Testis (tissue), 5 donors: ENCODE data around the gene HMGA1. TPM values are rescaled to one million over a fixed set of nuclear protein-coding genes. Genes with fewer than 3 reads are reported as not detected.

ENCODE experiments used
- DNase-seq: peaks from one replicate; pipeline ENCODE4 v3.0.0-alpha.2; 2019
- H3K27ac ChIP-seq, 2 donors: fragments of 200-600 bp; sonication (generic); one replicate each; pipeline ENCODE4 v1.5.1; 2019
- H3K27me3 ChIP-seq: fragments of 200-600 bp; sonication (generic); one replicate; pipeline ENCODE4 v1.5.1; 2019
- H3K36me3 ChIP-seq: fragments of 200-600 bp; sonication (generic); one replicate; pipeline ENCODE4 v1.5.1; 2017; ENCODE audit warnings: low read depth; ENCODE audit errors: missing control alignments
- H3K4me1 ChIP-seq: fragments of 200-600 bp; sonication (generic); one replicate; pipeline ENCODE4 v1.5.1; 2019
- H3K4me3 ChIP-seq, 2 donors: fragments of 200-600 bp; sonication (generic); one replicate each; pipeline ENCODE4 v1.5.1; 2017 to 2019
- H3K9me3 ChIP-seq: fragments of 200-600 bp; sonication (generic); one replicate; pipeline ENCODE4 v1.5.1; 2017
- POLR2A ChIP-seq: fragments of 450-650 bp; IDR thresholded peaks from one replicate; pipeline ENCODE4 v1.6.1; 2017; ENCODE audit warnings: antibody characterized with exemption, mild to moderate bottlenecking, moderate library complexity
- WGBS, 2 donors: methylation state at CpG; one replicate each; pipeline ENCODE4 v1.1.5; 2018; 5-methylcytosine and 5-hydroxymethylcytosine counted together
- intact Hi-C: fragments of 100-400 bp; cut with DNase I; formaldehyde crosslinking; loops from one replicate; pipeline ENCODE4 v1.15.1; 2023; ENCODE audit warnings: low total_unique reads
- long read RNA-seq, 2 donors: transcript quantifications; one replicate each; lab custom pipeline, GENCODE V29; 2026
- polyA plus RNA-seq: library from polyadenylated mRNA; stranded (reverse); fragments of 350-450 nt; fragmentation: Illumina TruSeq; extraction: RNeasy Lipid Tissue Mini Kit (QIAGEN cat#74804); gene quantifications from one replicate; pipeline ENCODE4 v1.2.3, GENCODE V29; 2014; ENCODE audit warnings: low read depth, low replicate concordance; ENCODE audit not compliant: insufficient read depth
- total RNA-seq, 2 donors: library from RNA; depleted of rRNA; stranded (reverse); fragments of >200 nt; gene quantifications; one replicate each; pipeline ENCODE4 v1.2.3, GENCODE V29; 2016
- TF ChIP-seq, protein P1 (sequence below), 3 experiments: fragments of 450-650 bp in 2 of 3; fragments of 200-600 bp in 1 of 3; sonication (generic) in 1 of 3; IDR thresholded peaks; one replicate each; pipeline ENCODE4 v1.5.1; 2016 to 2019; ENCODE audit warnings: antibody characterized with exemption in 3 of 3, mild to moderate bottlenecking in 2 of 3, moderate library complexity in 1 of 3

HMGA1 gene, protein sequence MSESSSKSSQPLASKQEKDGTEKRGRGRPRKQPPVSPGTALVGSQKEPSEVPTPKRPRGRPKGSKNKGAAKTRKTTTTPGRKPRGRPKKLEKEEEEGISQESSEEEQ
- total RNA-seq (100 to 1,000 TPM; 136 to 204 TPM), polyA plus RNA-seq (184 TPM)
- long read RNA-seq, donor 1, transcript HMGA1-201 (6 exons, 1,920 nt), result major isoform, 21 of 34 reads
- long read RNA-seq, donor 1, transcript HMGA1-204 (6 exons, 1,887 nt), result minor isoform, 7 of 34 reads
- long read RNA-seq, donor 1, partial matches to known transcripts, result 0 of 34 reads
- long read RNA-seq, donor 1, other reads (novel, unspliced or antisense), result 0 of 34 reads
- long read RNA-seq, donor 2, transcript HMGA1-201 (6 exons, 1,920 nt), result major isoform, 18 of 27 reads
- long read RNA-seq, donor 2, transcript HMGA1-204 (6 exons, 1,887 nt), result minor isoform, 6 of 27 reads
- long read RNA-seq, donor 2, partial matches to known transcripts, result 0 of 27 reads
- long read RNA-seq, donor 2, other reads (novel, unspliced or antisense), result 0 of 27 reads

DNA sequence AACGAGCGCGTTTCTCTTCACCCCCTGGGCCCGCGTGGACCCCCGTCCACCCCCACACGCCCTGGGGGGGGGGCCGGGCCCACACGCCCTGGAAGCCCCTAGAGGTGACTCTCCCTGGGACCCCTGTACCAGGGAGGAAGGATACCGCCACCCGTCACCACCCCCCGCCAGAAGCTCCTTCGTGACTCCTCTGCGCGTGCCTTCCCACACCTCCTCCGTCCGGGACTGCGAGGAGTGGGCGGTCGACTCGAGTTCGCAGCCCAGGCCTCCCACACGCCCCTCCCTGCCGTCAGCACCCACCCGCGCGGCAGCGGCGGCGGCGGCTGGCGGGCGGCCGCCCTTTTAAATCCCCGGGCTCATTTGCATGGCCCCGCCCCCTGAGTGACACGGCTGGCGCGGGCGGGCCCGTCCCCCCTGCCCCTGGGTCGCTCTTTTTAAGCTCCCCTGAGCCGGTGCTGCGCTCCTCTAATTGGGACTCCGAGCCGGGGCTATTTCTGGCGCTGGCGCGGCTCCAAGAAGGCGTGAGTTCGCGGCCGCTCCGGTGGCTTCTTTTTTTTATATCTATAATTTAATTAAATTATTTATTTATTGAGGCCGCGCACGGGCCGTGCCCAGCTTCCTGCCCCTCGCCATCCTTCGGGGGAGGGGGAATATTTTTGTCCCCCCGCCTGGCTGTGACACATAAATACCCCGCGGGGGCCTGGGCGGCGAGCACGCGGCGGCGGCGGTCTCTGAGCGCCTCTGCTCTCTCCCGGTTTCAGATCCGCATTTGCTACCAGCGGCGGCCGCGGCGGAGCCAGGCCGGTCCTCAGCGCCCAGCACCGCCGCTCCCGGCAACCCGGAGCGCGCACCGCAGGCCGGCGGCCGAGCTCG lies at the start of gene HMGA1:
Gene HMGA1, plus strand, starts transcription at position 431 of the 873 bp plus-strand sequence. CDS start 3,908 bp downstream, outside the sequence.
- Histone ChIP-seq H3K9me3 (no peaks in the 10 kb centered on the region), H3K4me1 (no peaks in the 10 kb centered on the region), H3K4me3 (peak within 1 kb of the TSS; percentile 59 to 65), H3K36me3 (no peaks in the 10 kb centered on the region), H3K27ac (peak within 1 kb of the TSS; percentile 77 to 85), H3K27me3 (no peaks in the 10 kb centered on the region)
- intact Hi-C loops, result no loop called here
- 2% methylated on average over 30 to 64 of the region's 91 CpGs for WGBS, 2 donors
- peak; percentile 88 for DNase-seq
- TF ChIP-seq, protein P1, sequence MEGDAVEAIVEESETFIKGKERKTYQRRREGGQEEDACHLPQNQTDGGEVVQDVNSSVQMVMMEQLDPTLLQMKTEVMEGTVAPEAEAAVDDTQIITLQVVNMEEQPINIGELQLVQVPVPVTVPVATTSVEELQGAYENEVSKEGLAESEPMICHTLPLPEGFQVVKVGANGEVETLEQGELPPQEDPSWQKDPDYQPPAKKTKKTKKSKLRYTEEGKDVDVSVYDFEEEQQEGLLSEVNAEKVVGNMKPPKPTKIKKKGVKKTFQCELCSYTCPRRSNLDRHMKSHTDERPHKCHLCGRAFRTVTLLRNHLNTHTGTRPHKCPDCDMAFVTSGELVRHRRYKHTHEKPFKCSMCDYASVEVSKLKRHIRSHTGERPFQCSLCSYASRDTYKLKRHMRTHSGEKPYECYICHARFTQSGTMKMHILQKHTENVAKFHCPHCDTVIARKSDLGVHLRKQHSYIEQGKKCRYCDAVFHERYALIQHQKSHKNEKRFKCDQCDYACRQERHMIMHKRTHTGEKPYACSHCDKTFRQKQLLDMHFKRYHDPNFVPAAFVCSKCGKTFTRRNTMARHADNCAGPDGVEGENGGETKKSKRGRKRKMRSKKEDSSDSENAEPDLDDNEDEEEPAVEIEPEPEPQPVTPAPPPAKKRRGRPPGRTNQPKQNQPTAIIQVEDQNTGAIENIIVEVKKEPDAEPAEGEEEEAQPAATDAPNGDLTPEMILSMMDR (IDR thresholded peaks at IDR 0.05), result no peak
- peak; percentile 78 for TF ChIP-seq POLR2A

DNA sequence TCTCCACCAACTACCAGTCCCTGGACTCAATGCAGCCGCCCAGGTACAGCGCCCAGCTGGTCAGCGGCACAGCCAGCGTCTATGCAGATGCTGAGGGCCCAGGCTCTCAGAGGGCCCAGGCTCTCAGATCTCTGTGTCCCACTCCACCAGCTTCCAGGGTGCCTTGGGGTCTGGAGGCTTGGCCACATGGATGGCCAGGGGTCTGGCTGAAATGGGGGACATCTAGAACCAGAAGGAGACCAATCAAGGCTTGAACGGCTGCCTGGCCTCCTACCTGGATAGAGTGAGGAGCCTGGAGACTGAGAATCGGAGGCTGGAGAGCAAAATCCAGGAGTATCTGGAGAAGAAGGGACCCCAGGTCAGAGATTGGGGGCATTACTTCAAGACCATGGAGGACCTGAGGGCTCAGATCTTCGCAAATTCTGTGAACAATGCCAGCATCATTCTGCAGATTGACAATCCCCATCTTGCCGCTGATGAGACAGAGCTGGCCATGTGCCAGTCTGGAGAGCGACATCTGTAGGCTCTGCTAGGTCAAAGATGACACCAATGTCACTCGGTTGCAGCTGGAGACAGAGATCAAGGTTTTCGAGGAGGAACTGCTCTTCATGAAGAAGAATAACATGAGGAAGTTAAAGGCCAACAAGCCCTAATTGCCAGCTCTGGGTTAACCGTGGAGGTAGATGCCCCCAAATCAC lies 46.7 kb upstream of the HMGA1 start:
- Histone ChIP-seq H3K4me1 (no peaks in the 10 kb centered on the region), H3K27ac (no peak overlapping the region), H3K27me3 (no peaks in the 10 kb centered on the region), H3K36me3 (no peaks in the 10 kb centered on the region), H3K4me3 (no peak overlapping the region), H3K9me3 (no peaks in the 10 kb centered on the region)
- WGBS, 2 donors, result 90 to 95% methylated on average over 10 to 12 of the region's 12 CpGs
- TF ChIP-seq, protein P1 (IDR thresholded peaks at IDR 0.05), result no peak
- no peak for TF ChIP-seq POLR2A
- DNase-seq, result no peak
- intact Hi-C loops, result loop anchor here (10.0 kb wide), 1 partner anchor 225 kb away; no protein-coding TSS in a partner anchor

DNA sequence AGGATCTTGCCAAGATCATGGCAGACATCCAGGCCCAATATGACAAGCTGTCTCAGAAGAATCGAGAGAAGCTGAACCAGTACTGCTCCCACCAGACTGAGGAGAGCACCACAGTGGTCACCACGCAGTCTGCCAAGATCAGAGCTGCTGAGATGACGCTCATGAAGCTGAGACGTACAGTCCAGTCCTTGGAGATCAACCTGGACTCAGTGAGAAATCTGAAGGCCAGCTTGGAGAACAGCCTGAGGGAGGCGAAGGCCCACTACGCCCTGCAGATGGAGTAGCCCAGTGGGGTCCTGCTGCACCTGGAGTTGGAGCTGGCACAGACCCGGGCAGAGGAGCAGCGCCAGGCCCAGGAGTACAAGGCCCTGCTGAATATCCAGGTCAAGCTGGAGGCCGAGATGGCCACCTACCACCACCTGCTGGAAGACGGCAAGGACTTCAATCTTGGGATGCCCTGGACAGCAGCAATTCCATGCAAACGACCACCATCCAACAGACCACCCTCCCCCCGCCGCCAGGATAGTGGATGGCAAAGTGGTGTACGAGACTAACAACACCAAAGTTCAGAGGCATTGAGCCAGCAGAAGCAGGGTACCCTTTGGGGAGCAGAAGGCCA lies 46.1 kb upstream of the HMGA1 start:
- no peaks in the 10 kb centered on the region for H3K4me1 ChIP-seq
- TF ChIP-seq POLR2A, result no peak
- TF ChIP-seq, protein P1 (IDR thresholded peaks at IDR 0.05), result no peak
- H3K9me3 ChIP-seq, result no peaks in the 10 kb centered on the region
- DNase-seq, result no peak
- WGBS, 2 donors, result 79 to 86% methylated on average over 13 to 14 of the region's 14 CpGs
- H3K27ac ChIP-seq, result no peak overlapping the region
- H3K27me3 ChIP-seq, result no peaks in the 10 kb centered on the region
- no peak overlapping the region for H3K4me3 ChIP-seq
- intact Hi-C loops, result loop anchor here (10.0 kb wide), 1 partner anchor 224 kb away; no protein-coding TSS in a partner anchor
- no peaks in the 10 kb centered on the region for H3K36me3 ChIP-seq

DNA sequence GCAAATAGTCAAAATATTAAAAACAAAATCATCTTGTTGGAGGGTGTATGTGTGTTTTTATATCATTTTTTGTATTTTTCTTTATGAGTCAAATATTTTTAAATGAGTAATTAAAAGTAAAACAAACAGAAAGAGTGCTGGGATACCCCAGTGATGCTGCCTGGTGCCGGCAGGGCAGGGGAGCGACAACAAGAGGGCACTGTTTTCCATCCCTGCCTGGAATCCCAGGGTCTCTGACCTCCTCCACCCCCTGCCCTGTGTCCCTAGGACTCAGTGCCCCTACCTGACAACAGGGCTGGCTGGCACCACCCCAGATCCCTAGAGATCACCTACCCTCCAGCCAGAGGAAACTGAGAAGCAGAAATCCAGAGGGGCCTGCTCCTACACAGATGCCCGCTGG lies 41.9 kb upstream of the HMGA1 start:
- no peak for DNase-seq
- H3K36me3 ChIP-seq, result no peaks in the 10 kb centered on the region
- H3K4me1 ChIP-seq, result no peaks in the 10 kb centered on the region
- no peak overlapping the region for H3K4me3 ChIP-seq
- WGBS, 2 donors, result 93 to 94% methylated on average over 3 of the region's 3 CpGs
- no peak for TF ChIP-seq POLR2A
- TF ChIP-seq, protein P1 (IDR thresholded peaks at IDR 0.05), result no peak
- no peak overlapping the region for H3K27ac ChIP-seq
- H3K9me3 ChIP-seq, result no peaks in the 10 kb centered on the region
- H3K27me3 ChIP-seq, result no peaks in the 10 kb centered on the region
- intact Hi-C loops, result loop anchor here (10.0 kb wide), 1 partner anchor 220 kb away; no protein-coding TSS in a partner anchor
